CD4-positive, alpha-beta T cell treated with Interleukin-6 at 100 ng/mL for 8 hours (primary cell): ENCODE measurements around the gene ATXN7L2.
A peak's percentile ranks its signal among the peaks of the same experiment; 100 is the strongest.
"Not testable (repeated sequence)": the region's sequence is repeated elsewhere in the genome, so short reads cannot be mapped to it uniquely, and the experiment has no call there.

Experiments
- DNase-seq: peaks from one replicate; pipeline ENCODE4 v3.0.0-alpha.2; 2020; ENCODE audit warnings: mixed read lengths, low spot score

Gene ATXN7L2, protein sequence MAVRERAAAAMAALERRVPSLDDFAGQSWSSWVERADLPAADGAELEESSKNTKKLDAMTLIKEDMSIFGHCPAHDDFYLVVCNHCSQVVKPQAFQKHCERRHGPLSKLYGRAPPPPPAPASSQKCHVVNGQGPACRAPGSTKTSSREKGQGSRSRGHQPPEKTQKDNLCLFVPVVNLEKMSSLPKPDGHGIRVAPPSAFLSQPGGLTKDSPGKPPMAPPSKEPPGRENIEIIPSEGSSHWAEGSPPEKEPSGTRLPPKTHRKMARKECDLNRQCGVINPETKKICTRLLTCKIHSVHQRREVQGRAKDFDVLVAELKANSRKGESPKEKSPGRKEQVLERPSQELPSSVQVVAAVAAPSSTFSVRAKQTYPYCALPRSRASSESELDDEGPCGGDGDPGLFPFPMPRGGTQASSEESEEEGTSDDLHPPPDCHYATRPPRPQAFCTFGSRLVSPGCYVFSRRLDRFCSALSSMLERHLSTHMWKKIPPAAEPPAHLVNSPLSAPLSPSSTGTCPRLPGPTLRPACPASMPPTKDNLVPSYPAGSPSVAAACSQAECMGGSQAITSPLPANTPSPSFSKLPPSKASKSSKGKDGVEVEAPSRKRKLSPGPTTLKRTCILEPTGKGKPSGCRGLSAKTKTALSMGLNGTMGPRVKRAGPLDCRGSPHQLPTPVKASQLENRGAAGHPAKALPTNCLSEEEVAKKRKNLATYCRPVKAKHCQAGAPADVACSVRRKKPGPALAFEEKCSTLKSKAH

DNA sequence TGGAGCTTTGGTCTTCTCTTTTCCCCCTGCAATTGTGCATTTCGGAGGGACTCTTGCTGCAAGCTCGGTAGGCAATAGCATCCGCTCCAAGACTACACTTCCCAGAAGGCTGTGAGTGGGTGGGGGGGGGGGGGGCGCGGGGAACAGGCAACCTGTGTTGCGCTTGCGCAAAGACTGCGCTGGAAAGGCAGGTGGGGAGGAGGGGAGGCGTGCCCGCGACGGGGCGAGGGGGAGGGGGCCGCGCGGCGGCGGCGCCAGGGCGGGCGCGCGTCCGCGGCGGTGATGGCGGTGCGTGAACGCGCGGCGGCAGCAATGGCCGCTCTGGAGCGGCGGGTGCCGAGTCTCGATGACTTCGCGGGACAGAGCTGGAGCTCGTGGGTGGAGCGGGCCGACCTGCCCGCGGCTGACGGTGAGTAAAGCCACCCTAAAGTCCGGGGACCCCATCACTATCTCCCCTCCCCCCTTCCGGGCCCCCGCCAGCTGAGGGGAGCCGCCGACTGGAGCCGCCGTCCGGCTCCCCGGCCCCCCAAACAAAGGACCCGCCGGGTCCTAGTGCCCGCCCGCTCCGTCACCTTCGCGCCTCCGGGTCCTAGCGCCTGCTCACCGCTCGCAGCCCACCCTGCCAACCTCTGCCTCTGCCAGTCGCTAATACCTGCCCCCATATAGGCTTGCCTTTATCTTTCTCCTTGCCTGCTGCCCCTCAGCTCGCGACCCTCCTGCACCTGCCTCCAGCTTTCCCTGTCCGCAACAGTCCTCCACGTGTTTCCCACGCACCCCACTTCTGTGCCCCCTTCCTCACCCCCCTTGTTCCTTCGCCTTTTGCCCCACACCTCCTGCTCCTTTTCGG lies at the start of gene ATXN7L2:
TSS of gene ATXN7L2 (plus strand) at position 234 of the 847 bp plus-strand sequence. CDS start at position 283, 49 bp downstream.
- peak; percentile 97 for DNase-seq

DNA sequence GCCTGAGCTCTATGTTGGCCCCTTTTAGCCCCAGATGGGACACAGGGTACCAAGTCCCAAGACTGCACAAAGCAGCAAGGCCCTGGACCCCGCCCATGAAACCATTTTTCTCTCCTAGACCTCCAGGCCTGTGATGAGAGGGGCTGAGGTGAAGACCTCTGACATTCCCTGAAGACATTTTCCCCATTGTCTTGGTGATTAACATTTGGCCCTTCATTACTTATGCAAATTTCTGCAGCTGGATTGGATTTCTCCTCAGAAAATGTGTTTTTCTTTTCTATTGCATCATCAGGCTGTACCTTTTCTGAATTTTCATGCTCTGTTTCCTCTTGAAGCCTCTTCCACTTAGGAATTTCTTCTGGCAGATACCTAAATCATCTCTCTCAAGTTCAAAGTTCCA lies 49.2 kb upstream of the ATXN7L2 start:
- no peak for DNase-seq

DNA sequence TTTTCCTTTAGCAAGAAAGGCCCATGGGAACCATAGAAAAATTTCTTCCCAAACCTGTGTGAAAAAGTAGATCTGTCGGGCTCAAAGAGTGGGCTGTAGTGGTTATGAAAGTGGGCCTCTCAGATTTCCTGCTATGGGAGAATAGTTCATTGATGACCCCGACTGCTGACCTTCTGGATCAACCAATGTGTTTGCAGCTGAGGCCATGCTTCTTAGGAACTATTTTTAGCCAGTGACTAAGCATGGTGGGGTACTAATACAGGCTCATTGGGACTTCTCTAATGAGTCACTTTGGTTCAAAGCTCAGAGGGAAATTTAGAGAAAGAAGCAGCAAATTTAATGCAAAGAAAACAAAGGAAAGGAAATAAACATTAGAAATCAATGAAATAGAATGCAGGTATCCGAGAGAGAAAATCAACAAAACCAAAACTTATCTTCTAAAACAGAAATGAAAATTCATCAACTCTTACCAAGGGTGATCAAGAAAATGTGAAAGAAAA lies 44.9 kb upstream of the ATXN7L2 start:
- no peak for DNase-seq

DNA sequence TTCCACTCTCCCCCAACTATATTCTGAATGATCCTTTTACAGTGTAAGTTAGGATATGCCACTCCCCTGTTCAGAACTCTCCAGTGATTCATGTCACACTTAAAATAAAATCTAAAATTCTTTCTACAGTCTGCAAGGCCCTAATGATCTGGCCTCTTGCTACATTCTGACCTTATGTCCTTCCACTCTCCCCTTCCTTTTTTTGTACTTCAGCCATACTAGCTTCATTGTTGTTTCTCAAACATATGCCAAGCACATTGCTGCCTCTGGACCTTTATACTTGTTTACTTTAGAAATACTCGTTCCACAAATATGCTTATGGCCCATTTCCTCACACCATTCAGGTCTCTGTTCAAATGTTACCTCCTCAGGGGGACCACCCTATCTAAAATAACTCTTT lies 42.6 kb upstream of the ATXN7L2 start:
- DNase-seq, result no peak

DNA sequence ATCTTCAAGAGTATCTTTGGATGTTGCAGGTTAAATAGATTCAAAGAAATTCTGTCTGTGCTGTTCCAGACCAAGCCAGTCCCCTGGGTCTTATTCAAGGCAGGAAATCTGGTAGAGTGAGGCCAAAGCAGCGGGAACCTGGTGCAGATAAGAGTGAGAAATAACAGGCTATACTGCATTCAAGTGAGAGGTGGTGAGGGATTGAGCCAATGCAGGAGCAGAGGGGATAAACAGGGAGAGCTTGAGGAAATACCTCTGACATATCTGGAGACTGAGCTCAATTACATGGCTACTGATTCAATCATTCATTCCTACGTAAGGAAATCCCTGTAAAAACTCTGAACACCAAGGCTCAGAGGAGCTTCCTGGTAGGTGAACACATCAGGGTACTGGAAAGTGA lies 40.2 kb upstream of the ATXN7L2 start:
- DNase-seq, result no peak

DNA sequence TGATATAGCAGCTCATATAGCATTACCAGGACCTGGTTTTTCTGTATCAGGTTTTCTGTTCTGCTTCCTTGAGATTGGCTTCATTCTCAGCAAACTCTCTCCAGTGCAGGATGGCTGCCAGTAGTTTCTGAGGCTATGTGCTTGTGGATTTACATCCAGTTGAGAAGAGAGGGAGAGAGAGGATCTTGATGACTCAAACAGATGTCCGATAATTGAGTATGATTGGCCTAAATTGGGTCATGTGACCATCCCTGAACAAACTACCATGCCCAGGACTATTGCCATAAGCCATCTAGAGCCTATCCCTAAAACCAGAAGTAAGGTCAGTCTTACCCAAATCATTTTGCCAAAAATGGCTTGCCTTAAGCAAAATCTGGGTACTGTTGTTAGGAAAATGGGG lies 39.4 kb upstream of the ATXN7L2 start:
- DNase-seq, result no peak

DNA sequence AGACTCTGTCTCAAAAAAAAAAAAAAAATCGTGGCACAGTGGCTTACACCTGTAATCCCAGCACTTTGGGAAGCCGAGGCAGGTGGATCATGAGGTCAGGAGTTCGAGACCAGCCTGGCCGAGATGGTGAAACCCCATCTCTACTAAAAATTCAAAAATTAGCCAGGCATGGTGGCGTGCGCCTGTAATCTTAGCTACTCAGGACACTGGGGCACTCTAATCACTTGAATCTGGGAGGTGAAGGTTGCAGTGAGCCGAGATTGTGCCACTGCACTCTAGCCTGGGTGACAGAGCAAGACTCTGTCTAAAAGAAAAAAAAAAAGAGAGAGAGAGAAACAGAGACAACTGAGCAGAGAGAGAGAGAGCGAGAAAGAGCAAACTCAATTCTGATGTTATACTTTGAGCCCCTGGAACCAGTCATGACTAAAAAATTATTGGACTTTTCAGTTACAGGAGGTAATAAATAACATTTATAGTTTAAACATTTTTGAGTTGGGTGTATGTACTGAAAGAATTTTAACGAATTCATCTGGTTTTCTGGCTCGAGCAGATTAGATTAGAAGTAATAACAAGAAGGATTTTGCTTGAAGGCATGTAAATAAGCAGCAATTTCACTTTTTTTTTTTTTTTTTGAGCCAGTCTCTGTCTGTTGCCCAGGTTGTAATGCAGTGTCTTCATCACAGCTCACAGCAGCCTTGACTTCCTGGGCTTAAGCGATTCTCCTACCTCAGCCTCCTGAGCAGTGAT lies 37.6 kb upstream of the ATXN7L2 start:
- not testable (repeated sequence) for DNase-seq

DNA sequence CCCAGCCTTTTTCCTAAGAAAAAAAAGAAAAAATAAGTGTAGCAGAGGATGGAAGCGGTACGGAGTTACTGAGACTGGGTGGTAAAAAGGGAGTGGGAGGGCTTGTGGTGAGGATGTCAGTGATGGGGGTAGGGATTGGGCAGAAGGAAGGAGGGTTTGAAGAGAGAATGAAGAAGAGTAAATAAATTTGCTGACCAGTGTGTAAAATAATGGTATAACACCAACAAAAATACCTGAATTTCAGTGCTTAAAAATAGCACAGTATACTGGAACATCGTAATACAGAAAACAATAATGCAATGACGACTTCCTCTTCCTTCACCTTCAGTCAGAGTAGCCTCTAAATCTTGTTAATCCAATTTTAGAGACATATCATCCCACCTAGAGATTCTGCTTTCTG lies 36.2 kb upstream of the ATXN7L2 start:
- DNase-seq, result no peak

DNA sequence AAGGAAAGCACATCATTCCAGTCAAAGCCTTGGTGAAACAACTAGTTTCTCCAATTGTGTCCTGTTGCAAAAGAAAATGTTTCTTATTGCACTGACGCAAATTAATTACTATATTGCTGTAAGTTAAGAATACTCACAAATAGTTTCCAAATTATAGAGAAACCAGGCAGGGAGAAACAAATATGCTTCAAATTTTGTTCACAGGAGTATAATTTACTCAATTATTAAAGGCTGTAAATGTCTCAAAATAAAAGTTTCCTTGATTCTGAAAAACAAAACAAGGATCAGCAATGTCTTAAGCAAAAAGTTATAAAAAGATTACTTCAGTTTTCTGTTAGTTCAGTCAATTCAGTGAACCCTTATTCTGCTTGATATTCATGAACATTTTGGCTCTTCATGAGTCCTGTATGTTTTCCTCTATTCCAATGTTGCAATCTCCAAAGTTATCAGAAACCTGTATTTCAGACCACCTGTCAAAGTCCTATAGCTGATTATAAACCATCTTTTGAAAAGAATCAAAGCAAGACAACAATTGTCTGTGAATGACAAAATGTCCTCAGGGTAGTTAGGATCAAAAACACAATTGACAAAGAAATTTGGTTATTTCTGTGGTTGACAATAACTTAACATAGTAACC lies 29.1 kb upstream of the ATXN7L2 start:
- DNase-seq, result no peak

DNA sequence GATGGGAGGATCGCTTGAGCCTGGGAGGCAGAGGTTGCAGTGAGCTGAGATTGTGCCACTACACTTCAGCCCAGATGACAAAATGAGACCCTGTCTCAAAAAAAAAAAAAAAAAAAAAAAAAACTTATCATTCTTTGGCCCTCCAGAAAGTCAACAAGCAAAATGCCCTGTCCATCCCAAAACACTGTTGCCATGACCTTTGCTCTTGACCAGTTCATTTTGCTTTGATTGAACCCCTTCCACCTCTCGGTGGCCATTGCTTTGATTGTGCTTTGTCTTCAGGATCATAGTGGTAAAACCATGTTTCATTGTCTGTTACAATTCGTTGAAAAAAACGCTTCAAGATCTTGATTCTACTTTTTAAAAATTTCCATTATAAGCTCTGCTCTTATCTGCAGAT lies 25.9 kb upstream of the ATXN7L2 start:
- DNase-seq, result no peak

DNA sequence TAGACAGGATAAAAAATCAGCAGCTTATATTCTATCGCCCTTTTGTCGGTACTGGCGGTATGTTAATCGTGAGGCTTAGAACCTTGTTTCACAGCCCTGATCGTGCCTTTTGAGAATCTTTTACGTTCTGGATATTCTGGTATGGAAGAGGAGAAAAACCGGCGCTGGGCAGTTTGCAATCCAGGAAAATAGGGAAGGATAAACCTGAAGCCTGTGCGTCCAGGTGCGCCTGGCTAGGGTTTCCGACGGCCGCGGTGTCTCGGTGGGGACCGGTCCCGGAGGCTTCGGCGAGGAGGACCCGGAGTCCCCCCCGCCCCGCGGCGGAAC lies 17.6 kb upstream of the ATXN7L2 start:
- no peak for DNase-seq

DNA sequence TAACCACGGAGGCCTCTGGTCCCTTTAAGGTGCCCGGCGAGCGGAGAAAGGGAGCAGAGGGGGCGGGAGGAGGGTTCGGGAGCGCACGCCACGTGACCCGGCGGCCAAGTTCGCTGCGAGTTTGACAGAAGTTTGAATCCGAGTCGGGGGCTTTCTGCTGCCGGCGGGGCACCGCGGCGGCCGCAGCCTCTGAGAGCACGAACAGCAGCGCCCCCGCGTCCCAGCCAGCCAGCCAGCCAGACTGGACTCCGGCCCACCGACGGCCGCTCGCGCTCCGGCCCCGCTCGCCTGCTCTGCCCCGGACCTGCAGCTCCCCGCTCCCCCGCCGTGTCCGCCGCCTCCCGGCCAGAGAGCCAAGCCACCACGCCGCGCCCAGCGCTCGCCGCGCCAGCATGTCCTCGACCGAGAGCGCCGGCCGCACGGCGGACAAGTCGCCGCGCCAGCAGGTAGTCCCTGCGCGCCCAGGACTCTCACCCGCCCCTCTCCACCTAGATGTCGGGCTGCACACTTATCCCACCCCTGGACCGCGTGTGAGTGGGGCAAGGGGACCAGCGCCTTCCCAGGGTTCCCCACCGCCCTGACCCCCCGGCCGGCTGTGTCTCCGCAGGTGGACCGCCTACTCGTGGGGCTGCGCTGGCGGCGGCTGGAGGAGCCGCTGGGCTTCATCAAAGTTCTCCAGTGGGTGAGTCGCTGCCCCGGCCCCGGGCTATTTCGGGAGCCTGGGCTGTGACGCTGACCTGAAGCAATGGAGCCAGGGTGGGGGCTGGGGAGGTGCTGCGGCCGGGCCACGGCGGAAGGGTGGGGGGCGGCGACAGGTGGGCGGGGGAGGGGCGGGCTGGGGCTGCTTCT lies 17.0 kb upstream of the ATXN7L2 start, which contains the start of gene SYPL2:
TSS of gene SYPL2 (plus strand) at position 95 of the 849 bp plus-strand sequence. CDS start at position 393, 298 bp downstream.
- no peak for DNase-seq

DNA sequence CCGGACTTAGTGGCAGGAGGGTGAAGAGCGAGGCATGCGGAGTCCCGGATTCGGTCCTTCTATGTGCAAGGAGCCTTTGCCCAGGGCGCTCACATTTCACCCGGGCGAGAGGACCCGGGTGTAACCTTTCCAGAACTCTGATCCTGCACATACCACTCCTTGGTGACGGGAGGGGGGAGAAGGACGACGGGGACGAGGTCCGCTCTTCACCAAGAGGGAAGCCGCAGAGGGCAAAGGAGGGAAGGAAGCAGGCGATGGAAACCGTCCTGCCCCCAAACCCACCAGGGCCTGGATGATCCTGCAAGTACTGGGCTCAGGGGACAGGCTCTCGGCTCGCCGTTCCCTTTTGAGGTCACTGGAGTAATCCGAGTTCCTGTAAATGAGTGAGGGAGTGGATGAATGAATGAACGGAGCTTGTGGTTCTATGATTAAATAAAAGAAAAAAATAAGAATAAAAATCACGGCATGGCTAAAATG lies 16.4 kb upstream of the ATXN7L2 start:
- no peak for DNase-seq

DNA sequence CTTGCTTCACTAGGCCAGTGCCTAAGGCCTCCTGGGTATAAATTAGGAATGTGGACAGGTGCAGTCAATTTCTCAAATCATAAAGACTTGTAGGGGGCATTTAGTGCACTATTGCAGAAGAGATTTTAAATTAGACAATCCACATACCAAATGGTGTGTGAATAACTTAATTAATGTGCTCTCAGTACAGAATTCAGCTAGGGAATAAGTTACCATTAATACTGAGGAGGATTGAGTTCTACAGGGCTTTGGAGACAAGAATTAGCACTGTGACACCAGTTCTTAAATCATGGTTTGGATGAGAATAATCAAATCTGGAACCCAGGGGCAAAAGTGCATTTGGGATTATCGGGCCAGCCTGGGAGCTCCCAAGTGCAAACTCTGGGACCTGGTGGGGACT lies 15.6 kb upstream of the ATXN7L2 start:
- DNase-seq, result no peak

DNA sequence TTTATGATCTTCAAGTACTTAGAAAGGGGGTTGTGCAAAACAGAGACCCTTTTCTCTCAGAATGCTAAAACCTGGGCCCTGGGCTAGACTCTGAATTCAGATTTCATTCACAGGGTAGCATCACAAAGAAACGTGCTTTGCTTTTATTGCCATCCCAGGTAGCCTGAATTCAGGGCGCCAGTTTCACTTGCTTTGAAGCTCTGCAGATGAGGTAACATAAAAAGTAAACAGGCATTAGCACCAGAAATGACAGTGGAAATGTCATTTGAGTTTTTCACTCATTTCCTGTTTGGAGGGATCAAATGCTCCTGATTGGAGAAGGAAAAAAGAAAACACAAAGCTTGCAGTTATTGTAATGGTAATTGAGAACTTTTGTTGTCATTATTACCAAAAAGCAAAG lies 14.8 kb upstream of the ATXN7L2 start:
- DNase-seq, result no peak

DNA sequence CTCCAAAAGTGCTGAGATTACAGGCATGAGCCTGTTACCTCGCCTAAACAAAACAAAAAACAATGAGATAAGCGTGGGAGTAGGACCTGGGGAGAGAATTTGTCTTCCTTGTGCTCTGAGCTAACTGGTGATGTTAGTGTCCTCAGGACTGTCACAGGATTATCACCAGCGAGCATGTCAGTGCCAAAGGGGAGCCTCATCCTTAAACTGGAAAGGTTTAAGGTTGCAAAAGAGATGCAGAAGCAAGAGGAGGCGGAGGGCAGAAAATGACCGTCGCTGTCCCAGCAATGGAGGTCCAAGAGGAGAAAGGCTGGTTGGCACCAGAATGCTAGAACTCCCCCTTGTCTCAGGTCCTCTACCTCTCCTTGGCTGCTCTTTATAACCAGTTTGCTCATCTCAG lies 13.5 kb upstream of the ATXN7L2 start:
- DNase-seq, result no peak

DNA sequence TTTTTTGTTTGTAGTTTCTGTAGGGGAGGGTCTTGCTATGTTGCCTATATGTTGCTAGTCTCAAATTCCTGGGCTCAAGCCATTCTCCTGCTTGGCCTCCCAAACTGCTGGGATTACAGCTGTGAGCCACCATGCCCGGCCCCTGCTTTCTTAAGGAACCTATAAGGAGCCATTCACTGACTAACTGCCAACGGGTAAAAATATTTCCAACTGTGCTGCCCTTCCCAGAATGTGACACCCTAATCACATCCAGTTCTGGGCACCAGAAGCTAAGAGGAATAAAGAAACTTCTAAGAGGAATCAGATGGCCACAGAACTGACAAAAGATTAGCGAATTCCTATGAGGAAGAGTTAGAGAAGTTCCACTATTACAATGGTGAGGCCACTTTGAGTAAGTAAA lies 10.9 kb upstream of the ATXN7L2 start:
- DNase-seq, result no peak

DNA sequence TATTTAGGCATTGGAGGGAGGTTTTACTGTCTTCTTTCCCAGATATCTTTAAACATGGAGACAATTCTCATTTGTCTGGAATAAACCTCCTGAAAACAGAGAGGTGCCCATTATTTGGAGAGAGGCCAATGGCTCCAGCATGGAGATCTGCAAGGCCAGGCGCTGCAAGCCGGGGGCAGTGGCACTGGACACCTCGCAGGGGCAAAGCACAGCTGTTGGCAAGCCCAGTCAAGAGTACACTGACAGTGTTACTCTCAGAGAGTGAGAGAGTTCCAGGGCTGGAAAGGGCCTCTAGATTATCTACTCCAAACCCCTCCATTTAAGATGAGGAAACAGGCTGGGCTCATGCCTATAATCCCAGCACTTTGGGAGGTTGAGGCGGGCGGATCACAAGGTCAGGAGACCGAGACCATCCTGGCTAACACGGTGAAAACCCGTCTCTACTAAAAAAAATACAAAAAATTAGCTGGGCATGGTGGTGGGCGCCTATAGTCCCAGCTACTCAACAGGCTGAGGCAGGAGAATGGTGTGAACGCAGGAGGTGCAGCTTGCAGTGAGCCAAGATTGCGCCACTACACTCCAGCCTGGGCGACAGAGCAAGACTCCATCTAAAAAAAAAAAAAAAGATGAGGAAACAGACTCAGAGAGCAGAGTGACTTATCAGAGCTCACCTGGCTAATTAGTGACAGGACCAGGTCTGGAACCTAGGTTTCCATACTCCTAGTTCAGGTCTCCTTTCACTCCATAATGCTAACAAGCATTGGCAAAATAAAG lies 10.2 kb upstream of the ATXN7L2 start:
- not testable (repeated sequence) for DNase-seq

DNA sequence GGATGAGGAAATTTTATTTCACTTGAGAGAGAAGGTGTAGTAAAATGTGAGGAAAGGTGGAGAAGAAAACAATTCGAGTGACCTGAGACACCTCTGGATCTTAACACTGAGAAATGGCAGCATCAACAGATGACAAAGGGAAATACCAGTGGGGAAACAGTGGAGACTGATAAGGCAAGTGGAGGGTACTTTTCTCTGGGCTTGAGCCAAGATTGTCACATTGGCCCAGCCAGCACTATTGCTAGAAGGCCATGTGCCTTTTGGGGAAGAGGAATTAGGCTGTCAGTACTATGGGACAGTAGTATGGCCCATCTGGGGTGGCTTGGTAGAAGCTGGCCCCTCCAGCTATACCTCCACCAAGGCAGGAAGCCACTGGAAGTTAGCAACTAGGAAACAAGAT lies 9.0 kb upstream of the ATXN7L2 start:
- DNase-seq, result no peak
